Activated T-cell treated with anti-CD3 and anti-CD28 coated beads, Interleukin-2, amount 50 U/mL, for 24 hours (primary cell): Measurements from ENCODE around the gene NELFE.
"Not testable (repeated sequence)": the region's sequence is repeated elsewhere in the genome, so short reads cannot be mapped to it uniquely, and the experiment has no call there.

Source experiments
- DNase-seq: peaks from one replicate; pipeline ENCODE4 v3.0.0-alpha.2; 2020
- H3K27ac Mint-ChIP-seq: 2 replicates; pipeline ENCODE4 v1.8.0; 2020; ENCODE audit warnings: mild to moderate bottlenecking, mixed read lengths
- H3K27me3 Mint-ChIP-seq: 2 replicates; pipeline ENCODE4 v1.8.0; 2020; ENCODE audit warnings: mixed read lengths
- H3K36me3 Mint-ChIP-seq: 2 replicates; pipeline ENCODE4 v1.8.0; 2020; ENCODE audit warnings: low read depth, mixed read lengths
- H3K4me1 Mint-ChIP-seq: 2 replicates; pipeline ENCODE4 v1.8.0; 2020; ENCODE audit warnings: low read depth, mixed read lengths
- H3K4me3 Mint-ChIP-seq: 2 replicates; pipeline ENCODE4 v1.8.0; 2020; ENCODE audit warnings: mild to moderate bottlenecking, moderate library complexity, mixed read lengths
- H3K9me3 Mint-ChIP-seq: 2 replicates; pipeline ENCODE4 v1.8.0; 2020; ENCODE audit warnings: mixed read lengths

NELFE gene

DNA sequence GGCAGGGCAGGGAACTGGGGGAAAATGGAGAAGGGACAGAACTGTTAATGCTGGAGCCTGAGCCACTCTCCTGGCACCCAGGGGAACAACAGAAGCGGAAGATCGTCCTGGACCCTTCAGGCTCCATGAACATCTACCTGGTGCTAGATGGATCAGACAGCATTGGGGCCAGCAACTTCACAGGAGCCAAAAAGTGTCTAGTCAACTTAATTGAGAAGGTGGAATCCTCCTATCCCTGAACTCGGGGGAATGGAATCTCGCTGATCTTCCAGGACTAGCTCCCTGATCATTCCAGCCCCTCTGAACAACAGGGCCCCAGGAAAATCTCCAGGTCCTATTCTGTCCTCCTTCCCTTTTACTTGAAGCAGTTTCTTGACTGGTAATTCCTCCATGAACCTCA is 10.9 kb downstream of the NELFE start:
- no peak overlapping the region for H3K4me3 Mint-ChIP-seq
- H3K4me1 Mint-ChIP-seq = peaks cover 8% of the 10 kb centered on the region
- peaks cover 24% of the 10 kb centered on the region for H3K36me3 Mint-ChIP-seq
- no peak for DNase-seq
- H3K27ac Mint-ChIP-seq = no peak overlapping the region
- H3K27me3 Mint-ChIP-seq = peaks cover 11% of the 10 kb centered on the region
- no peaks in the 10 kb centered on the region for H3K9me3 Mint-ChIP-seq

- H3K9me3 Mint-ChIP-seq = no peaks in the 10 kb centered on the region
- no peak for DNase-seq
- H3K27me3 Mint-ChIP-seq = peaks cover 17% of the 10 kb centered on the region
- peaks cover 17% of the 10 kb centered on the region for H3K36me3 Mint-ChIP-seq
- peaks cover 8% of the 10 kb centered on the region for H3K4me1 Mint-ChIP-seq
- no peak overlapping the region for H3K4me3 Mint-ChIP-seq
- H3K27ac Mint-ChIP-seq = no peak overlapping the region
These were observed 11.6 kb downstream of the NELFE start for GRCh38 chr6:31947070-31947675.

GRCh38 chr6:31946370-31946885 is 12.3 kb downstream of the NELFE start:
- Mint-ChIP-seq H3K4me1 (peaks cover 8% of the 10 kb centered on the region), H3K4me3 (no peak overlapping the region), H3K9me3 (no peaks in the 10 kb centered on the region), H3K27ac (peak overlapping the region; percentile 0), H3K27me3 (peaks cover 19% of the 10 kb centered on the region), H3K36me3 (peaks cover 10% of the 10 kb centered on the region)
- DNase-seq = no peak

DNA sequence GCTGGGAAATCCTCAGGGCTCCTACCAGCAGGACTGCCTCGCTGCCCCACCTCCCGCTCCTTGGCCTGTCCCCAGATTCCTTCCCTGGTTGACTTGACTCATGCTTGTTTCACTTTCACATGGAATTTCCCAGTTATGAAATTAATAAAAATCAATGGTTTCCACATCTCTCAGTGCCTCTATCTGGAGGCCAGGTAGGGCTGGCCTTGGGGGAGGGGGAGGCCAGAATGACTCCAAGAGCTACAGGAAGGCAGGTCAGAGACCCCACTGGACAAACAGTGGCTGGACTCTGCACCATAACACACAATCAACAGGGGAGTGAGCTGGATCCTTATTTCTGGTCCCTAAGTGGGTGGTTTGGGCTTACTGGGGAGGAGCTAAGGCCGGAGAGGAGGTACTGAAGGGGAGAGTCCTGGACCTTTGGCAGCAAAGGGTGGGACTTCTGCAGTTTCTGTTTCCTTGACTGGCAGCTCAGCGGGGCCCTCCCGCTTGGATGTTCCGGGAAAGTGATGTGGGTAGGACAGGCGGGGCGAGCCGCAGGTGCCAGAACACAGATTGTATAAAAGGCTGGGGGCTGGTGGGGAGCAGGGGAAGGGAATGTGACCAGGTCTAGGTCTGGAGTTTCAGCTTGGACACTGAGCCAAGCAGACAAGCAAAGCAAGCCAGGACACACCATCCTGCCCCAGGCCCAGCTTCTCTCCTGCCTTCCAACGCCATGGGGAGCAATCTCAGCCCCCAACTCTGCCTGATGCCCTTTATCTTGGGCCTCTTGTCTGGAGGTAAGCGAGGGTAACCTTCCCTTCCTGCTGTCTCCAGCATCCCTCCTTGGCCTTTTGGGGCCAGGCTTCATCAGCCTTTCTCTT is 13.0 kb downstream of the NELFE start, which contains the start of gene CFB:
CFB (plus strand) TSS at position 589 of the 863 bp plus-strand sequence; CDS start at position 716, 127 bp downstream.
- H3K4me3 Mint-ChIP-seq = no peak within 1 kb of the TSS
- peaks cover 8% of the 10 kb centered on the region for H3K4me1 Mint-ChIP-seq
- H3K36me3 Mint-ChIP-seq = peaks cover 3% of the 10 kb centered on the region
- peaks cover 19% of the 10 kb centered on the region for H3K27me3 Mint-ChIP-seq
- H3K27ac Mint-ChIP-seq = peak within 1 kb of the TSS; percentile 41
- H3K9me3 Mint-ChIP-seq = no peaks in the 10 kb centered on the region
- DNase-seq = no peak

- H3K27me3 Mint-ChIP-seq = peaks cover 19% of the 10 kb centered on the region
- H3K4me3 Mint-ChIP-seq = no peak overlapping the region
- no peaks in the 10 kb centered on the region for H3K9me3 Mint-ChIP-seq
These were observed 13.6 kb downstream of the NELFE start for GRCh38 chr6:31945154-31945506.

GRCh38 chr6:31943742-31944141 is 15.0 kb downstream of the NELFE start:
- Mint-ChIP-seq H3K4me1 (peaks cover 8% of the 10 kb centered on the region), H3K27me3 (peaks cover 19% of the 10 kb centered on the region)
- DNase-seq = no peak

More at GRCh38 chr6:31945154-31945506, 13.6 kb downstream of the NELFE start:
- no peak for DNase-seq
- no peak overlapping the region for H3K27ac Mint-ChIP-seq
- H3K36me3 Mint-ChIP-seq = no peaks in the 10 kb centered on the region
- peaks cover 8% of the 10 kb centered on the region for H3K4me1 Mint-ChIP-seq

DNA sequence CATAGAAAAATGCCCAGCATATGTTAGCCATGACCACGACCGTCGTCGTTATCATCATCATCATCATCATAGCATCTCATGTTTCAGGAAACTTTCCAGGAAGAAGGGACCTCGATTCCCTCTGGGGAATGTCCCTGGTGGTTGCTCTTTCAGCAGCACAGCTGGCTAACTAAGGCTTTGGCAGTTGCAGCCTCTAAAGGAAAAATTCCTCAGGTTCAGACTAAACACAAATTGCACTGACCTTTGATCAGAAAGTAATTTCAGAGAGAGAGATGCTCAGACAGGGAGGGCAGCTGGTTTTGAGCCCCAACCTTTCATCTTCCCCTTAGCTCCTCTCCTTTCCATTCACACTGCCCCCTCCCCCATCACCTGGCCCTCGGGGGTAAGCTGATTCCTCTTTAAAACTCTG is 18.5 kb downstream of the NELFE start:
- no peak for DNase-seq
- H3K27ac Mint-ChIP-seq = no peak overlapping the region
- no peaks in the 10 kb centered on the region for H3K9me3 Mint-ChIP-seq
- peaks cover 18% of the 10 kb centered on the region for H3K27me3 Mint-ChIP-seq
- peaks cover 2% of the 10 kb centered on the region for H3K4me1 Mint-ChIP-seq
- no peaks in the 10 kb centered on the region for H3K36me3 Mint-ChIP-seq
- H3K4me3 Mint-ChIP-seq = no peak overlapping the region

More at GRCh38 chr6:31943742-31944141, 15.0 kb downstream of the NELFE start:
- Mint-ChIP-seq H3K9me3 (no peaks in the 10 kb centered on the region), H3K4me3 (no peak overlapping the region), H3K36me3 (no peaks in the 10 kb centered on the region), H3K27ac (no peak overlapping the region)

- Mint-ChIP-seq H3K36me3 (no peaks in the 10 kb centered on the region), H3K9me3 (no peaks in the 10 kb centered on the region)
These were observed 22.9 kb downstream of the NELFE start for GRCh38 chr6:31935823-31936222.

DNA sequence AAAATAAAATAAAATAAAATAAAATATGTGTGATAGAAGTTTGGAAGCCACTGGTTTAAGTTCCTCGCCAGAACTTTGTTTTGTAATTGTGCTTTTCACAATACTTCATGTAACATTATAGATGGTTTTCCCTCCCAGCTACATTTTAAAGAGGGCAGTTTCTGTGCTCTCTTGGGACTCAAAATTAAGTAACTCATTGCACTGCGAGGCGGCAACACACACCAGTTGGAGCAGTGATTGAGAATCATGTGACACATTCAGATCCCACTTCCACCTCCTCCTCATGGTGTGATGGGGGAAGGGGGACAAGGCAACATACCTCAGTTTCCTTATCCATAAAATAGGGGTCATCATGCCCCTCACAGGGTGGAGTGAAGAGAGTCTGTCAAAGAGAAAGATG is 23.8 kb downstream of the NELFE start:
- H3K4me1 Mint-ChIP-seq = no peaks in the 10 kb centered on the region
- no peak overlapping the region for H3K27ac Mint-ChIP-seq
- no peaks in the 10 kb centered on the region for H3K9me3 Mint-ChIP-seq
- H3K36me3 Mint-ChIP-seq = no peaks in the 10 kb centered on the region
- peaks cover 7% of the 10 kb centered on the region for H3K27me3 Mint-ChIP-seq
- no peak overlapping the region for H3K4me3 Mint-ChIP-seq
- DNase-seq = no peak

More at GRCh38 chr6:31935823-31936222, 22.9 kb downstream of the NELFE start:
- Mint-ChIP-seq H3K4me1 (no peaks in the 10 kb centered on the region), H3K4me3 (no peak overlapping the region), H3K27ac (no peak overlapping the region), H3K27me3 (peaks cover 7% of the 10 kb centered on the region)
- DNase-seq = no peak

DNA sequence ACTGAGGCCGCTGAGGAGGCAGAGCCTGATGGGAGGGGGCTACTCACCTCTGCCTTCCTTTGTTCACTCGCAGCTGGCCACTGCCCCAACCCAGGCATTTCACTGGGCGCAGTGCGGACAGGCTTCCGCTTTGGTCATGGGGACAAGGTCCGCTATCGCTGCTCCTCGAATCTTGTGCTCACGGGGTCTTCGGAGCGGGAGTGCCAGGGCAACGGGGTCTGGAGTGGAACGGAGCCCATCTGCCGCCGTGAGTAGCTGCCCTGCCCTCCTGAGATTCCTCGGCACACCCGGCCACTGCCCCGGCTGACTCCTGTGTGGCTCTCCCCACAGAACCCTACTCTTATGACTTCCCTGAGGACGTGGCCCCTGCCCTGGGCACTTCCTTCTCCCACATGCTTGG is 25.2 kb downstream of the NELFE start:
- Mint-ChIP-seq H3K36me3 (no peaks in the 10 kb centered on the region), H3K9me3 (no peaks in the 10 kb centered on the region), H3K4me3 (no peak overlapping the region), H3K27me3 (peaks cover 7% of the 10 kb centered on the region), H3K27ac (no peak overlapping the region), H3K4me1 (no peaks in the 10 kb centered on the region)
- no peak for DNase-seq

GRCh38 chr6:31932137-31932536 is 26.6 kb downstream of the NELFE start:
- H3K36me3 Mint-ChIP-seq, H3K27me3 Mint-ChIP-seq, H3K4me3 Mint-ChIP-seq, H3K27ac Mint-ChIP-seq, H3K4me1 Mint-ChIP-seq, H3K9me3 Mint-ChIP-seq, DNase-seq: not testable (repeated sequence)

GRCh38 chr6:31930962-31931361 is 27.8 kb downstream of the NELFE start:
- H3K9me3 Mint-ChIP-seq = no peaks in the 10 kb centered on the region
- peaks cover 7% of the 10 kb centered on the region for H3K27me3 Mint-ChIP-seq
- H3K4me1 Mint-ChIP-seq = no peaks in the 10 kb centered on the region
- H3K4me3 Mint-ChIP-seq = no peak overlapping the region
- H3K27ac Mint-ChIP-seq = no peak overlapping the region
- no peak for DNase-seq
- no peaks in the 10 kb centered on the region for H3K36me3 Mint-ChIP-seq

DNA sequence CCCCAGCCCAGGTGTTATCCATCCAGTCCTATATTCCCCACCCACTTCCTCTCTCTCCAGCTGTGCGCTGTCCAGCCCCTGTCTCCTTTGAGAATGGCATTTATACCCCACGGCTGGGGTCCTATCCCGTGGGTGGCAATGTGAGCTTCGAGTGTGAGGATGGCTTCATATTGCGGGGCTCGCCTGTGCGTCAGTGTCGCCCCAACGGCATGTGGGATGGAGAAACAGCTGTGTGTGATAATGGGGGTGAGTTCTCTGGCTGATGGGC is 30.2 kb downstream of the NELFE start:
- Mint-ChIP-seq H3K36me3 (no peaks in the 10 kb centered on the region), H3K4me1 (no peaks in the 10 kb centered on the region), H3K9me3 (no peaks in the 10 kb centered on the region), H3K27me3 (peaks cover 7% of the 10 kb centered on the region), H3K27ac (no peak overlapping the region), H3K4me3 (no peak overlapping the region)
- DNase-seq = no peak

DNA sequence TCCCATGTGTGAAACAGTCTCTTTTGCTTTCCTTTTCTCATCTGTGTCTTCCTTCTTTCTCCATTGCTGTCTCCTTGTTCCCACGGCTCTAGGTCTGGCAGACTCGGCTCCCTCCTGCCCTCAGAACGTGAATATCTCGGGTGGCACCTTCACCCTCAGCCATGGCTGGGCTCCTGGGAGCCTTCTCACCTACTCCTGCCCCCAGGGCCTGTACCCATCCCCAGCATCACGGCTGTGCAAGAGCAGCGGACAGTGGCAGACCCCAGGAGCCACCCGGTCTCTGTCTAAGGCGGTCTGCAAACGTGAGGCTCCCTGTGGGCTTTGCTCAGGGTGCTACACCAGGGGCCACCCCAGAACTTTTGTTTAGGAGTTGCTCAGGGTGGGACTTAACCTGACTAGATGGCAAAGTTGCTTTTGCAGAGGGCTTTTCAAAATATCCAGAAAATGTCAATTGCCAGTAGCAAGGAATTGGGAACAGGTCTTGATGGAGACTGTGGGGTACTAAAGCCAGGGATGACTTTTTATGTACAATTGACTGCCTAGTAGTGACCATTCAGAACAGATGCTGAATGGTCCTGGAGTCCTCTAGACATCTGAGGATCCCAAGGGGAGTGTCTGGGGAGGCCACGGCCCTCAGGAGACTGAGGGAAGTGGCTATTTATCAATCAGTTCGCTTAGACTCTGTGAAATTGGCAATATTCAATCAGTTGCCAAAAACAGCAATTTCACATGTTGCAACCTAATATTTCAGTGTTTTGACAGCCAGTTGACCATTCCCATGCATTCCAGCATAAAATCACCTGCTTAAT is 30.7 kb downstream of the NELFE start:
- H3K36me3 Mint-ChIP-seq = no peaks in the 10 kb centered on the region
- no peaks in the 10 kb centered on the region for H3K9me3 Mint-ChIP-seq
- DNase-seq = no peak
- no peak overlapping the region for H3K4me3 Mint-ChIP-seq
- H3K4me1 Mint-ChIP-seq = no peaks in the 10 kb centered on the region
- no peak overlapping the region for H3K27ac Mint-ChIP-seq
- peaks cover 3% of the 10 kb centered on the region for H3K27me3 Mint-ChIP-seq
